Brain microvascular endothelial cell (primary cell): ENCODE data around the gene VAMP4.
"Not testable (repeated sequence)": the region's sequence is repeated elsewhere in the genome, so short reads cannot be mapped to it uniquely, and the experiment has no call there.

Experiments
- DNase-seq: peaks from one replicate; pipeline ENCODE4 v3.0.0-alpha.2; 2020
- H3K27ac ChIP-seq: fragments of 250-450 bp; sonication (Bioruptor Pico); 2 replicates; pipeline ENCODE4 v1.5.1; 2020; ENCODE audit warnings: mild to moderate bottlenecking, moderate library complexity
- H3K27me3 ChIP-seq: fragments of 250-450 bp; sonication (Bioruptor Pico); replicated peaks from 2 replicates; pipeline ENCODE4 v1.5.1; 2020; ENCODE audit warnings: mild to moderate bottlenecking
- H3K36me3 ChIP-seq: fragments of 250-450 bp; sonication (Bioruptor Pico); replicated peaks from 2 replicates; pipeline ENCODE4 v1.5.1; 2020; ENCODE audit warnings: mild to moderate bottlenecking
- H3K4me3 ChIP-seq: 2 replicates; pipeline ENCODE4 v1.5.1; 2011; ENCODE audit warnings: low read depth, mild to moderate bottlenecking, control low read depth, low read length, moderate library complexity
- in situ Hi-C: cut with HindIII; loops from 2 replicates; pipeline ENCODE4 v1.10.0; 2017; ENCODE audit warnings: low sequenced_read_pairs, low pct_ligation_motif_present
- TF ChIP-seq, protein P1 (sequence below): IDR thresholded peaks from 2 replicates; pipeline ENCODE4 v1.5.1; 2011; ENCODE audit warnings: low read depth, mild to moderate bottlenecking, moderate library complexity, low read length, control low read depth, inconsistent platforms; ENCODE audit errors: missing control alignments

The VAMP4 gene

DNA sequence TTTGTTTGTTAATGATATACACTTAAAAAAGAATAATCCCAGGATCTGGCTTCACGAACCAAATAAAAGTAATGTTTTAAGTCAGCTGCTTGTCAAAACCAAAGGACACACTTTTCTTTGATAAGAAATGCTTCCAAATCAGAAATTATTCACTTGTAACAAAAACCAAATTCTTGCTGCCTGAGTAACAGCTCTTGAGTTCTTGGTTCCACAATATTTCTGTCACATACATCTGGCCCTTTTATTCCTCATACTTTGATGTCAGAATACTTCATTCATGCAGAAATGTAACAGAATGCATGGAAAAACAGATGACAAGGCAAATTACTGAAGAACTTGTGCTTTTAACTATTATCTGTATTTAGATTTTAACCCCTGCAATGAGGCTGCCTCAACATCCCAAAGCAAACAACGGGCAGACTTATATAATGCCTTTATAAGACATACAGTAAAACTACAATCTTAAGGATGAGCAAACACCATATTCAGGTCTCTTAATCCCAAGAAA is 1.5 kb downstream of the VAMP4 start:
- TF ChIP-seq, protein P1, sequence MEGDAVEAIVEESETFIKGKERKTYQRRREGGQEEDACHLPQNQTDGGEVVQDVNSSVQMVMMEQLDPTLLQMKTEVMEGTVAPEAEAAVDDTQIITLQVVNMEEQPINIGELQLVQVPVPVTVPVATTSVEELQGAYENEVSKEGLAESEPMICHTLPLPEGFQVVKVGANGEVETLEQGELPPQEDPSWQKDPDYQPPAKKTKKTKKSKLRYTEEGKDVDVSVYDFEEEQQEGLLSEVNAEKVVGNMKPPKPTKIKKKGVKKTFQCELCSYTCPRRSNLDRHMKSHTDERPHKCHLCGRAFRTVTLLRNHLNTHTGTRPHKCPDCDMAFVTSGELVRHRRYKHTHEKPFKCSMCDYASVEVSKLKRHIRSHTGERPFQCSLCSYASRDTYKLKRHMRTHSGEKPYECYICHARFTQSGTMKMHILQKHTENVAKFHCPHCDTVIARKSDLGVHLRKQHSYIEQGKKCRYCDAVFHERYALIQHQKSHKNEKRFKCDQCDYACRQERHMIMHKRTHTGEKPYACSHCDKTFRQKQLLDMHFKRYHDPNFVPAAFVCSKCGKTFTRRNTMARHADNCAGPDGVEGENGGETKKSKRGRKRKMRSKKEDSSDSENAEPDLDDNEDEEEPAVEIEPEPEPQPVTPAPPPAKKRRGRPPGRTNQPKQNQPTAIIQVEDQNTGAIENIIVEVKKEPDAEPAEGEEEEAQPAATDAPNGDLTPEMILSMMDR = no peak
- Histone ChIP-seq H3K4me3 (peak overlapping the region; percentile 3), H3K36me3 (peaks cover 7% of the 10 kb centered on the region), H3K27ac (no peak overlapping the region), H3K27me3 (no peaks in the 10 kb centered on the region)
- in situ Hi-C loops = no loop called here
- no peak for DNase-seq

DNA sequence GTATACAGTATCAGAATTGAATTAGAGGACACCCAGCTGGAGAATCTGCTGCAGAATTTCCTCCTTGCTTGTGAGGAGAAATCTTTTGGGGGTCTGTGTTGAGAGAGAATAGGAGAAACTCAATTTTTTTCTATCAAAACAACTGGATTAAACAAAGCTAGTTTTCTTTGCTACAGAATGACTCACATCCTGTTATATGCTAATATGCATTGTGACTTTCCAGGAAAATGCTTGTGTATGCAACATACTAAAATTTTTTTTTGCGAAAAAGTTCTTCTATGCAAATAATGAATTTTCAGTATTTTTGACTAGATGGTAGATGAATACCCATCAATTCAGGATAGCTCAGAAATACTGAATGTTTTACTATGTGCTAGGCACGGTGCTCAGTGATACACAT is 2.2 kb downstream of the VAMP4 start:
- no peaks in the 10 kb centered on the region for H3K27me3 ChIP-seq
- no peak overlapping the region for H3K27ac ChIP-seq
- H3K36me3 ChIP-seq = peaks cover 7% of the 10 kb centered on the region
- in situ Hi-C loops = no loop called here
- DNase-seq = no peak
- H3K4me3 ChIP-seq = no peak overlapping the region
- TF ChIP-seq, protein P1 = no peak

- TF ChIP-seq, protein P1 = no peak
- no peak overlapping the region for H3K4me3 ChIP-seq
- DNase-seq = no peak
Observed at GRCh38 chr1:171738911-171739310, 3.0 kb downstream of the VAMP4 start.

DNA sequence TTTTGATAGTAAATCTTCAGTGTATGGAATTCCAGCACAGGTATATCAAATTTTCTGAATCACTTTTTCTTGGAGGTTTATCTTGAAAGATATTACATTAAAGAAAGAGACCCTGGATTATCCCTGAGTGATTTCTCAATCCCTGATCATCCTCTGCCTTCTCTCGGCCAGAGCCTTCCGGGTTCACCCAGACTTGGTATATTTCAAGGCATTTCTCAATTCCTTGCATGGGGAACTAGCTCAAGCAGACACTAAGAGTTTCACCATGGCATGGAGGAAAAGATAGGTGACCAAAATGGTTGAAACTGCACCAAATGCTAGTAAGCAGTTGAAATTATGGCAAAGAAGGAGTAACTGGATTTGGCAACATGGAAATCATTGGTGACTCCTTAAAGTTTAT is 5.7 kb downstream of the VAMP4 start:
- H3K36me3 ChIP-seq = peaks cover 7% of the 10 kb centered on the region
- H3K27ac ChIP-seq = no peak overlapping the region
- in situ Hi-C loops = no loop called here

More at GRCh38 chr1:171738911-171739310, 3.0 kb downstream of the VAMP4 start:
- H3K36me3 ChIP-seq = peaks cover 7% of the 10 kb centered on the region
- in situ Hi-C loops = no loop called here
- no peak overlapping the region for H3K27ac ChIP-seq
- no peaks in the 10 kb centered on the region for H3K27me3 ChIP-seq

GRCh38 chr1:171730052-171730451 is 11.8 kb downstream of the VAMP4 start:
- TF ChIP-seq, protein P1 = no peak
- Histone ChIP-seq H3K4me3 (no peak overlapping the region), H3K36me3 (peaks cover 6% of the 10 kb centered on the region), H3K27me3 (no peaks in the 10 kb centered on the region), H3K27ac (no peak overlapping the region)
- in situ Hi-C loops = no loop called here
- DNase-seq = no peak

More for the DNA sequence above, 5.7 kb downstream of the VAMP4 start:
- DNase-seq = no peak
- TF ChIP-seq, protein P1 = no peak
- H3K4me3 ChIP-seq = no peak overlapping the region
- no peaks in the 10 kb centered on the region for H3K27me3 ChIP-seq

DNA sequence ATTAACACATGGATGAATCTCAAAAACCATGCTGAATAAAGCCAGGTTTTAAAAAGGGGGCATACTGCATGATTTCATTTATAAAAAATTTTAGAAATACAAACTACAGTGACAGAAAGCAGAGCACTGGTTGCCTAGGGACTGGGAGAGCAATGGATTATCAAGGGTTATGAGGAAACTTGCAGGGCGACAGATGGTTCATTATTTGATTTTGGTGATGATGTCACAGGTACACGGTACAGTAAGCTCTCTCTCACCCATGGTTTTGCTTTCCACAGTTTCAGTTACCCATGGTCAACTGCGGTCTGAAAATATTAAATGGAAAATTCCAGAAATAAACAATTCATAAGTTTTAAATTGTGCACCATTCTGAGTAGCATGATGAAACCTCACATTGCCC is 14.1 kb downstream of the VAMP4 start:
- in situ Hi-C loops = no loop called here
- Histone ChIP-seq H3K4me3 (no peak overlapping the region), H3K27ac (no peak overlapping the region), H3K36me3 (peaks cover 6% of the 10 kb centered on the region), H3K27me3 (no peaks in the 10 kb centered on the region)
- no peak for DNase-seq
- TF ChIP-seq, protein P1 = no peak

GRCh38 chr1:171723180-171723579 is 18.7 kb downstream of the VAMP4 start:
- H3K36me3 ChIP-seq, DNase-seq, H3K4me3 ChIP-seq, in situ Hi-C loops, H3K27ac ChIP-seq, H3K27me3 ChIP-seq: not testable (repeated sequence)
